HG02798 (cell line): Measurements from ENCODE around the gene TRMT112.
A peak's percentile ranks its signal among the peaks of the same experiment; 100 is the strongest.
"Not testable (repeated sequence)": the region's sequence is repeated elsewhere in the genome, so short reads cannot be mapped to it uniquely, and the experiment has no call there.

Experiments
- ATAC-seq: cut with Tn5 transposase; IDR thresholded peaks from one replicate; pipeline ENCODE4 v1.9.1; 2021; ENCODE audit warnings: mild to moderate bottlenecking; ENCODE audit not compliant: unreplicated experiment, poor library complexity

Gene TRMT112

GRCh38 chr11:64314805-64315561 lies 2.4 kb downstream of the TRMT112 start:
- ATAC-seq, result no peak

DNA sequence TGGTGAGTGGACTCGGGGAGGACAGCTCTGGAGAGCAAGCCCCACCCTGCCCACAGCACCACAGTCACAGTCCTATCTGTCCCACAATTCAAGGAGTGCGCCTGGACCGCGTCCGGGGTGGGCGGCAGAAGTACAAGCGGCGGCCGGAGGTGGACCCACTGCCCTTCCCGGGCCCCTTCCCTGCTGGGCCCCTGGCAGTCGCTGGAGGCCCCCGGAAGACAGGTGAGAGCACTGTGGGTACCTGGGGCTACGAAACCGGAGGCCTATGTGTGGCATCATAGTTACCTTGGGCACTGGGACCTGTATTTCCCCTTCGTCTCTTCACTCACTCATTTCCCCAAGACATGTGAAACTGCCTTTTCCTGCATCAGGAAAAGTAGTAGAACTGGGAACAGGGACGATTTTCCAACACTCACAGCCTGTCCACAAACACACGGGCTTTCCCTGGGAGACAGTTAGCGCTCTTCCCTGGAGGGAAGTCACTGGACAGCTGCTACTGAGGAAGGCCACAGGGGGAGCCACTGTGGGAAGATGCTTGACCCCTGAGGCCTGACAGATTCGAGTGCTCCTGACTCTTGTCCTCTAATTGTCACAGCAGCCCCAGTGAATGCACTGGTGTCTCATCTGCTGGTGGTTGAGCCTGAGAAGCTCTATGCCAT lies 3.1 kb downstream of the TRMT112 start:
- ATAC-seq, result no peak

GRCh38 chr11:64313491-64314145 lies 3.7 kb downstream of the TRMT112 start:
- ATAC-seq, result no peak

DNA sequence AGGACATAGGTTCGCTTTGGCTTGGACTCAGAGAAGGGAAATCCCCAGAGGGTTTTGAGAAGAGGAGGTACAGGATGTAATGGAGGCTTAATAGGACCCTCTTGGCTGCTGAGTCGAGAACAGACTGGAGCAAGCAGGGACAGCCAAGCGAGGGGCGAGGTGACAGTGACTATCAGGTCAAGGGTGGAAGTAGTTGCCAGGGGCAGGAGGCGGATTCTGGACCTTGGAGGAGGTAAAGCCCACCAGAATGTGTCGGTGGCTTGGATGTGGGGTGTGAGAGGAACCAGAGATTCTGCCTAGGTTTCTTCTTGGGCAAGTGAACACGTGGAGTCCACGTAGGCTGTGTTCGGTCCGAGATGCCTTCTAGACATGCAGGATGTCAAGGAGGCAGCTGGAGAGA lies 4.4 kb downstream of the TRMT112 start:
- no peak for ATAC-seq

GRCh38 chr11:64307795-64308194 lies 9.6 kb downstream of the TRMT112 start:
- not testable (repeated sequence) for ATAC-seq

DNA sequence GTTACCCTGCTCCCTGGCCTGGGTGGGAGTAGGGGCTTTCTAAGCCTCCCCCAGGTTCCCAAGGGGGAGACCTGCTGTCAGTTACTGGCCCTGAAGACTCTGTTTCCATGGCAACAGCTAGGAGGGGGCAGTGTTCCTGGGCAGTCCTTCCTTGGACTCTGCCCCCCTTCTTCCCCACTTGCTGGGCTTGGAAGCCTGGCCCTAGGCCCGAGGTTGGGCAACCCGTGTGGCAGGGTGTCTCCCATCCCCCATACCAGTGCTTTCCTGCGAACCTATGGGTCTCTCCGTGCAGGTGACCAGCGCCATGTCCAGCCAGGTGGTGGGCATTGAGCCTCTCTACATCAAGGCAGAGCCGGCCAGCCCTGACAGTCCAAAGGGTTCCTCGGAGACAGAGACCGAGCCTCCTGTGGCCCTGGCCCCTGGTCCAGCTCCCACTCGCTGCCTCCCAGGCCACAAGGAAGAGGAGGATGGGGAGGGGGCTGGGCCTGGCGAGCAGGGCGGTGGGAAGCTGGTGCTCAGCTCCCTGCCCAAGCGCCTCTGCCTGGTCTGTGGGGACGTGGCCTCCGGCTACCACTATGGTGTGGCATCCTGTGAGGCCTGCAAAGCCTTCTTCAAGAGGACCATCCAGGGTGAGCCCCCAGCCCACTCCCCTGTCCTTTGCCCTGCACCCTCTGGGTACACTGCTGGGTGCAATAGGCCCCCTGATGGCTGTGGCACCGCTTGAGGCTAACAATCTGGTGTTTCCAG lies 10.3 kb downstream of the TRMT112 start:
- no peak for ATAC-seq

GRCh38 chr11:64306563-64306875 lies 10.8 kb downstream of the TRMT112 start:
- ATAC-seq, result no peak

DNA sequence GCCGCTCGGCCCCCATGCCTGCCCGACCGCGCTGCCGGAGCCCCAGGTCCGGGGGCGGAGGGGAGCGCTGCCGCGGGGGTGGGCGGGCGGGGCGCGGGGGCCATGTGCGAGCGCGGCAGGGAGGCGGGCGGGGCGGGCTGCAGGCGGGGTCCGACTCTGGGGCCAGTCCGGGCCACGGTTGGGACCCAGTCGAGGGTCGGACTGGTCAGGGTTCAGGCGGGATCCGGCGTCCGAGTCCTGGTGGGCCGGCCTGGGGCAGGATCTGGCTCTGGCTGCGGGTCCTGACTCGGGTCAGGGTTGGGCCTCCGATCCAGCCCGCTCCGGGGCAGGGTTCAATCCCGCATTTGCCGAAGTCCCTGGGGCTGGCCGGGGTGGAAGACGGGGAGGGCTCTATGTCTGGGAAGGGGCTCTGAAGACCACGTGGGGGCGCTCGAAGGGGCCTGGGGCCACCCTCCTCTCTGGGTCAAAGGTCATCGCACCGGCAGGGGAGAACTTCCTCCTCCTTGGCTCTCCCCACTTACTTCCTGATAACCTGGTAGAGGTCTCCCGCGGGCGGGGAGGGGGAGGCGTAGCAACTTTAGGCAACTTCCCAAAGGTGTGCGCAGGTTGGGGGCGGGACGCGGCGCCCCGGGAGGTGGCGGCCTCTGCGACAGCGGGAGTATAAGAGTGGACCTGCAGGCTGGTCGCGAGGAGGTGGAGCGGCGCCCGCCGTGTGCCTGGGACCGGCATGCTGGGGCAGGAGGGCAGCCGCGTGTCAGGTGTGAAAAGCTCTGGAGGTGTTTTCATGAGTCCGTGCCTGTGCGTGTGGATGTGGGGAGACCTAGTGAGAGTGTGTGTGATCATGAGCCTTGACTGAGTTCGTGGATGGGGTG lies 11.4 kb downstream of the TRMT112 start:
- ATAC-seq, result peak; percentile 20

GRCh38 chr11:64305075-64305690 lies 12.2 kb downstream of the TRMT112 start, which contains the start of gene ESRRA:
Gene ESRRA, plus strand, starts transcription at chr11:64305524. Its CDS starts 1,656 bp downstream, at chr11:64307180.
- peak; percentile 82 for ATAC-seq

- ATAC-seq, result peak; percentile 24
These were observed 12.9 kb downstream of the TRMT112 start for GRCh38 chr11:64304316-64305072.

- no peak for ATAC-seq
These were observed 13.4 kb downstream of the TRMT112 start for GRCh38 chr11:64304032-64304315.

DNA sequence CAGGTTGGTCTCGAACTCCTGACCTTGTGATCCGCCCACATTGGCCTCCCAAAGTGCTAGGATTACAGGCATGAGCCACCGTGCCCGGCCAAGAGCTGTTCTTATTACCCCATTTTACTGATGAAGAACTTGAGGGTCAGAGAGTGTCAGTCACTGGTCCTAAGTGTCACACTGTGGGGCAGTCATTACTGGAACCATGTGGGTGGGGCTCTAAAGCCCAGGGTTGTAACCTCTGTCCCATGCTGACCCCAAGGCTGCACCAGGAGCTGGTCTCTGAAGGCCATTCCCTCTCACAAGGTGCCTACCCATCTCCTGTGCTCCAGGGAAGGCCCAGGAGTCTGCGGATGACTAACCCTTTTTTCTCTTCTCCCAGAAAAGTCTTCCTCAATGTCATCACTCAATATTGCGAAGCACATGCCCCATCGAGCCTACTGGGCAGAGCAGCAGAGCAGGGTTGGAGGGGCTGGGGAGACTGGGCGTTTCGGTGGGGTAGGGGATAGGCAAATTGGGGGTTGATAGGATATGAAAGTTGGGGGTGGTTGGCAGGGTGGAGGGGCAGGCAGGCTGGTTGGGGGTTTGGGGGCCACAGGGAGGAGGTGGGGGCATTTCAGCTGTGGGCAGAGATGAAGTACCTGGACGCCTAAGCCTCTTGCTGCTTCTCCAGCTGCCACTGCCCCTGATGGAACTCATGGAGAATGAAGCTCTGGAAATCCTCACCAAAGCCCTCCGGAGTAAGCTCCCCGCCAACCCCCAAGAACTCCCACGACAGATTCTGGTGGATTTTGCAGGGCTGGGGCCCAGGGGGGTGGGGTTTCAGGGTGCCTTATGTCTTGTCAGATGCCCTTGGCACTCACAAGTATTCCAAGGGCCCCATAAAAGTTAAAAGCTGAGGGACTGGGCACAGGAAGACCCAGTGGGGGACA lies 14.0 kb downstream of the TRMT112 start:
- no peak for ATAC-seq

DNA sequence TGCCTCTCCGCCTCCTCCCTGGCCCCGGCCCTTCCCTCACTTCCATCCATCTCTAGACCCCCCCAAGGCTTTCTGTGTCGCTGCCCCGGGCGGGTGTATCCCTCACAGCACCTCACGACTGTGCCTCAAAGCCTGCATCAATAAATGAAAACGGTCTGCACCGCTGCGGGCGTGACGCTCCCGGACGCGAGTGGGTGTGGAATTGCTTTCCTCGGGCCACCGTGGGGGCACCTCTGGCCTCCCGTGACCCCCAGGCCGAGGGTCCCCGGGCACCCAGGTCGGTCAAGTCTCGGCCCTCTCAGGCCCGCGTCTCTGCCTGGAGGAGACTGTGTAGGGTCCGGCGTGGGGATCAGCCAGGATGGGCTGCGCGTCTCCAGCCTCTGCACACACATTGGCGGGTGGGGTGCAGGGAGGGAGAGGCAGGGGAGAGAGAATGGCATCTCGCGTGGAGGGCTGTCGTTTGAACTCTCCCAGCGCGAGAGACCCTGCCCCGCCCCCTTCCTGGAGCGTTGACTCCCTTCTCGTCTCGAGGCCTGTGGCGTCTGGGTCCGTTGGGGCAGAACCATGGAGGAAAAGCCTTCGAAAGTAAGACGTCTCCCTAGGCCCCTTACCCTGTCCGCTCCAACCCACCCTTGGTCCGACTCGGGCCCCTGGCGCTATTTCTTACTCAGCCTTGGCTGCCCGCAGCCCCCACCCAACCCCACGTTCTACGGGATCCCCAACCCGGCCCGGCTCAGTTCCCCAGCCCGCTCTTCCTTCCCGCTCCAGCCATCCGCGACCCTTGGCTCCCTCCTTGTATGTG lies 17.3 kb downstream of the TRMT112 start, which contains the start of gene CATSPERZ:
TSS of gene CATSPERZ (plus strand) at position 512 of the 802 bp plus-strand sequence. CDS start at position 565, 53 bp downstream.
- ATAC-seq, result no peak

GRCh38 chr11:64298966-64299846 lies 18.2 kb downstream of the TRMT112 start:
- ATAC-seq, result no peak

DNA sequence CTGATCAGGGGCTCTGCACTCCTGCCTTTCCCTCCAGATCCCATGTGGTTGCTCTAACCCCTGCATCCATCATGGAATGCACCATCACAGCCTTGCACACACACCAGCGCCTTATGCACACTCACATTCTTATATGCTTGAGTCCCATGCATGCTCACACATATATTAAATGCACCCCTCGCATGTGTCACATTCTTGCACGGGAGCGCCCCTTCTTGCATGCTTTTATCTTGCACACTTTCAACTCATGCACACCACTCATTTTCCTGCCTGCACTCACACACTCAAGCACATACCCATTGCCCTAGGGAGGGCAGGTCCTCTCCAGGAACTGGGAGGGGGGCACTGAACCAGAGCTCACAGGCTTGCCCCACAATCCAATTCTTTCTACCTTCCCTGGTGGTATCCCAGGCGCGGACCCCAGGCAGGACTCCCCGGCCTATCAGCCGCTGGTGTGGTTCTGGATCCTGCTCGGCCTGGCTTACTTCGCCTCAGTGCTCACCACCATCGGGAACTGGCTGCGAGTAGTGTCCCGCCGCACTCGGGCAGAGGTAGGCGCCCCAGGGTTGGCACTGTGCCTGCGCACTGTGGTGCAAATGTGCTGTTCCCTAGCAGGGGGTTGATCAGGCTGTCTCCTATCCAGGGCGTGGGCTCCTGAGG lies 19.5 kb downstream of the TRMT112 start:
- ATAC-seq, result no peak
